Body of pancreas (tissue), 4 donors: ENCODE results near the gene SEPHS1. TPM values are rescaled to one million over a fixed set of nuclear protein-coding genes. Genes with fewer than 3 reads are reported as not detected.
"Not testable (repeated sequence)": the region's sequence is repeated elsewhere in the genome, so short reads cannot be mapped to it uniquely, and the experiment has no call there.

Source experiments
- ATAC-seq: fragments of 150-250 bp; one replicate; pipeline ENCODE4 v1.9.1; 2016
- DNase-seq, 4 donors: peaks; one replicate each; pipeline ENCODE4 v3.0.0-alpha.2; 2019
- H3K27ac ChIP-seq, 4 donors: fragments of 200-600 bp; sonication (generic); 1 replicate in 3 of 4; 2 replicates in 1 of 4; pipeline versions ENCODE4 v1.5.1 to v1.6.1; 2016 to 2019; ENCODE audit warnings: mild to moderate bottlenecking in 1 of 4, mixed read lengths in 1 of 4, moderate library complexity in 1 of 4
- H3K27me3 ChIP-seq, 2 donors: fragments of 200-600 bp; sonication (generic); one replicate each; pipeline ENCODE4 v1.6.0; 2016; ENCODE audit warnings: mild to moderate bottlenecking in 1 of 2
- H3K36me3 ChIP-seq, 2 donors: fragments of 200-600 bp; sonication (generic); replicated peaks in 1 of 2; 2 replicates each; pipeline ENCODE4 v1.5.1; 2016; ENCODE audit warnings: low read depth in 2 of 2; ENCODE audit not compliant: insufficient read depth in 1 of 2
- H3K4me1 ChIP-seq: fragments of 200-600 bp; sonication (generic); one replicate; pipeline ENCODE4 v1.6.0; 2016
- H3K4me3 ChIP-seq, 2 donors: fragments of 200-600 bp; sonication (generic); 1 replicate in 1 of 2; 2 replicates in 1 of 2; pipeline ENCODE4 v1.5.1; 2016 to 2019
- H3K9me3 ChIP-seq, 3 donors: fragments of 200-600 bp; sonication (generic); 1 replicate in 2 of 3; 2 replicates in 1 of 3; pipeline ENCODE4 v1.5.1; 2016
- POLR2A ChIP-seq, 3 donors: fragments of 450-650 bp; IDR thresholded peaks; one replicate each; pipeline ENCODE4 v1.6.1; 2016; ENCODE audit warnings: antibody characterized with exemption in 3 of 3, mild to moderate bottlenecking in 2 of 3
- WGBS, 2 donors: methylation state at CpG; one replicate each; pipeline ENCODE4 v1.1.5; 2017; 5-methylcytosine and 5-hydroxymethylcytosine counted together
- intact Hi-C: fragments of 100-400 bp; cut with DNase I; formaldehyde crosslinking; loops from one replicate; pipeline ENCODE4 v1.15.1; 2023
- total RNA-seq, 2 donors: library from RNA; depleted of rRNA; stranded (reverse); fragments of >200 nt; gene quantifications; one replicate each; pipeline ENCODE4 v1.1.0, GENCODE V29; 2016
- TF ChIP-seq, protein P1 (sequence below), 7 experiments: fragments of 450-650 bp in 4 of 7; fragments of 200-600 bp in 3 of 7; sonication (generic) in 3 of 7; IDR thresholded peaks; one replicate each; pipeline ENCODE4 v1.5.1; 2016 to 2019; ENCODE audit warnings: antibody characterized with exemption in 7 of 7

The SEPHS1 gene
- total RNA-seq, 2 donors from 2014 or later: 17.6 to 21.8 TPM

DNA sequence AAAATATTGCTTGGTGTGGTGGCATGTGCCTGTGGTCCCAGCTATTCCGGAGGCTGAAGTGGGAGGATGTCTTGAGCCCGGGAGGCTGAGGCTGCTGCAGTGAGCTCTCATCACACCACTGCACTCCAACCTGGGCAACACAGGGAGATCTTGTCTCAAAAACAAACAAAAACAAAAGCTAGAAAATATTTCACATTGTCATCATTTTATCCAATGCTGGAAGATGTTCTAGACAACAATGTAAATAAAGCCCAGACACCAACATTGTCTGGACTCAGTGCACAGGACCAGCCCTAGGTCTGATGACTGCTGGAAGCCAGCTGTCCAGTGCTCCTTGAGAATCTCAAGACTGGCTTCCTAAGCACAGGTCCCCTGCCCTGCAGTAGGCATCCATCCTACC, 13.5 kb downstream of the SEPHS1 start:
- 94 to 100% methylated on average over 2 of the region's 2 CpGs for WGBS, 2 donors
- TF ChIP-seq POLR2A (IDR thresholded peaks at IDR 0.05): no peak
- TF ChIP-seq, protein P1, sequence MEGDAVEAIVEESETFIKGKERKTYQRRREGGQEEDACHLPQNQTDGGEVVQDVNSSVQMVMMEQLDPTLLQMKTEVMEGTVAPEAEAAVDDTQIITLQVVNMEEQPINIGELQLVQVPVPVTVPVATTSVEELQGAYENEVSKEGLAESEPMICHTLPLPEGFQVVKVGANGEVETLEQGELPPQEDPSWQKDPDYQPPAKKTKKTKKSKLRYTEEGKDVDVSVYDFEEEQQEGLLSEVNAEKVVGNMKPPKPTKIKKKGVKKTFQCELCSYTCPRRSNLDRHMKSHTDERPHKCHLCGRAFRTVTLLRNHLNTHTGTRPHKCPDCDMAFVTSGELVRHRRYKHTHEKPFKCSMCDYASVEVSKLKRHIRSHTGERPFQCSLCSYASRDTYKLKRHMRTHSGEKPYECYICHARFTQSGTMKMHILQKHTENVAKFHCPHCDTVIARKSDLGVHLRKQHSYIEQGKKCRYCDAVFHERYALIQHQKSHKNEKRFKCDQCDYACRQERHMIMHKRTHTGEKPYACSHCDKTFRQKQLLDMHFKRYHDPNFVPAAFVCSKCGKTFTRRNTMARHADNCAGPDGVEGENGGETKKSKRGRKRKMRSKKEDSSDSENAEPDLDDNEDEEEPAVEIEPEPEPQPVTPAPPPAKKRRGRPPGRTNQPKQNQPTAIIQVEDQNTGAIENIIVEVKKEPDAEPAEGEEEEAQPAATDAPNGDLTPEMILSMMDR (IDR thresholded peaks at IDR 0.05): no peak
- ATAC-seq (no peak), DNase-seq (no peak)
- Histone ChIP-seq H3K36me3 (peaks cover 0 to 7% of the 10 kb centered on the region in 2 donors), H3K4me1 (no peaks in the 10 kb centered on the region), H3K4me3 (no peak overlapping the region), H3K9me3 (no peaks in the 10 kb centered on the region), H3K27ac (no peak overlapping the region), H3K27me3 (no peaks in the 10 kb centered on the region)
- intact Hi-C loops: no loop called here

DNA sequence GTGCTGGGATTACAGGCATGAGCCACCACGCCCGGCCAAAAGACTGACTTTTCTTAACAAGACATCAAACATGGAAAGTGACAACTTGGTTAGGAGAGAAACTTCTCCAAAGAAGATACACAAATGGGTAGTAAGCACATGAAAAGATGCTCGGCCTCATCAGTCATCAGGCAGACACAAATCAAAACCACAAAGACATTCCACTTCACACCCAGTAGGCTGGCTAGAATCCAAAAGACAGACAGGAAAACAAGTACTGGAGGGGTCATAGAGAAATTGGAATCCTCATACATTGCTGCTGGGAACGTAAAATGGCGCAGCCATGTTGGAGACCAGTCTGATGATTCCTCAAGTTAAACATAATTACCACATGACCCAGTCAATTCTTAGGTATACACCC, 16.4 kb downstream of the SEPHS1 start:
- Histone ChIP-seq H3K27me3 (no peaks in the 10 kb centered on the region), H3K4me1 (no peaks in the 10 kb centered on the region), H3K9me3 (no peaks in the 10 kb centered on the region), H3K27ac (no peak overlapping the region), H3K4me3 (no peak overlapping the region), H3K36me3 (peaks cover 0 to 16% of the 10 kb centered on the region in 2 donors)
- intact Hi-C loops: no loop called here
- no peak for ATAC-seq
- DNase-seq: no peak
- no peak for TF ChIP-seq POLR2A (IDR thresholded peaks at IDR 0.05)
- TF ChIP-seq, protein P1 (IDR thresholded peaks at IDR 0.05): no peak
- 94 to 96% methylated on average over 5 of the region's 5 CpGs for WGBS, 2 donors

DNA sequence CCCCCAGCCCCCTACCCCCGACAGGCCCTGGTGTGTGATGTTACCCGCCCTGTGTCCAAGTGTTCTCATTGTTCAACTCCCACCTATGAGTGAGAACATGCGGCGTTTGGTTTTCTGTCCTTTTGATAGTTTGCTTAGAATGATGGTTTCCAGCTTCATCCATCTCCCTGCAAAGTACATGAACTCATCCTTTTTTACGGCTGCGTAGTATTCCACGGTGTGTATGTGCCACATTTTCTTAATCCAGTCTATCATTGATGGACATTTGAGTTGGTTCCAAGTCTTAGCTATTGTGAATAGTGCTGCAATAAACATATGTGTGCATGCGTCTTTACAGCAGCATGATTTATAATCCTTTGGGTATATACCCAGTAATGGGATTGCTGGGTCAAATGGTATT, 17.1 kb downstream of the SEPHS1 start:
- intact Hi-C loops, ATAC-seq, H3K4me1 ChIP-seq, H3K9me3 ChIP-seq, DNase-seq, H3K27ac ChIP-seq, H3K27me3 ChIP-seq, H3K4me3 ChIP-seq: not testable (repeated sequence)
- whole genome bisulfite sequencing, 2 donors: 97 to 99% methylated on average over 8 of the region's 8 CpGs
- peaks cover 0 to 17% of the 10 kb centered on the region in 2 donors for H3K36me3 ChIP-seq

DNA sequence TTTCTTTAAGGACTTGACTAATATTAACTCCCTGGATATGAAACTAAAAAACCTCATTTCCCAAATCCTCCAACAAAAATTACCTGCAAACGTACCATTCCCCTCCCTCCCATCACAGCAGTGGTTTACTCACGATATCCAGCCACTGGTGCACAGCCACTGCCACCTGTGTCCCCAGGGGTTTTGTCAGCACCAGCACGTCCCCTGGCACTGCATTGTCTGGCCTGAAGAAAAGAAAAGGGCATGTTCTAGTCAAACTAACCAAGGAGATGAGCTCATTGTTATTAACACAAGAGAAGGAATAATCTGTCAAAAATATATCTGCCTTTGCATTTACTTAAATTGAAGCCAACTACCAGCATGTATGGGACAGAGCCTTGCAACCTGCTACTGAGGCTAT, 18.5 kb downstream of the SEPHS1 start:
- H3K27ac ChIP-seq: no peak overlapping the region
- H3K9me3 ChIP-seq: no peaks in the 10 kb centered on the region
- no peak overlapping the region for H3K4me3 ChIP-seq
- ATAC-seq (no peak), DNase-seq (no peak)
- no peaks in the 10 kb centered on the region for H3K4me1 ChIP-seq
- WGBS, 2 donors: 91 to 100% methylated on average over 3 of the region's 3 CpGs
- no peak for TF ChIP-seq POLR2A (IDR thresholded peaks at IDR 0.05)
- TF ChIP-seq, protein P1 (IDR thresholded peaks at IDR 0.05): no peak
- H3K36me3 ChIP-seq: peaks cover 0 to 20% of the 10 kb centered on the region in 2 donors
- intact Hi-C loops: no loop called here
- no peaks in the 10 kb centered on the region for H3K27me3 ChIP-seq

DNA sequence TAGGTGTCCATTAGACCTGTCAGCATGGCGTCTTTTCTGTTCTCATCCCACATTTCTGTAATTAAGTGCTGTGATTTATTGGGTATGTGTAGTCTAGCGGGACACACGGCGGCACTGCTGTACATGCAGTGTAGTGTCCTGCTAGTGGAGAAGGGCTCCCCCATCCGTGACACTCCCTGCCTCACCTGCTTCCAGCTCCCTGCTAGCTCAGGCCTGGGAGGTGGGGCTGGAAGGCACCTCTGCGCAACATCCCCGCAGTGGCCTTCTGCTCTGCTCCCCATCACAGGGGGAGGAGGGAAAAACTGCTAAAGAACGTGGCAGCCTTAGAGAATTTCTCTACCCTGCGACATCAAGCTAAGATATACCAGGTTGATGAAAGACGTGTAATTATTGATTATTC, 19.5 kb downstream of the SEPHS1 start:
- no peak for DNase-seq
- 84 to 88% methylated on average over 8 to 10 of the region's 10 CpGs for WGBS, 2 donors
- TF ChIP-seq POLR2A (IDR thresholded peaks at IDR 0.05): no peak
- TF ChIP-seq, protein P1 (IDR thresholded peaks at IDR 0.05): no peak
- Histone ChIP-seq H3K4me3 (no peak overlapping the region), H3K27me3 (no peaks in the 10 kb centered on the region), H3K36me3 (peaks cover 0 to 23% of the 10 kb centered on the region in 2 donors), H3K9me3 (no peaks in the 10 kb centered on the region), H3K4me1 (no peaks in the 10 kb centered on the region), H3K27ac (no peak overlapping the region)
- intact Hi-C loops: no loop called here
- ATAC-seq: no peak
